ENCODE results near the gene ATM. TPM values are rescaled to one million over a fixed set of nuclear protein-coding genes. Genes with fewer than 3 reads are reported as not detected.

The ATM gene
- total and polyA plus RNA-seq, 8 donors: 3.1 to 518 (median 117) TPM

DNA sequence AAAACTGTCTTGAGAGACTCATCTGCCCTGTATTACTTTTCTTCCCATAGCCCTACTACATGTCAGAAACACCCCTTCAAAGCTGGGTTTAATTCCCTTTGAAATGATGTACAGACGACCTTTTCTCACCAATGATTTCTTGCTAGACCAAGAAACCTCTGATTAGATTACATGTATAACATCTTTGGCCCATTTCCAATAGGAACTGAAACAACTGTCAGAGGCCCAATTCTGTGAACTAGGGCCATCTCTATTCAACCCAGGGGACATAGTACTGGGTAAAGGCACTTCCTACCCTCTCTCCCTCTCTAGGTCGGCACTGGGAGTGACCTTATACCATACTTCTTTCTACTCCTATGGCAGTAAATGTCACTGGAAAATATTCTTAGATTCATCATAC, 19.8 kb upstream of the ATM start:
- peaks cover 23 to 47% (median 47%) of the 10 kb centered on the region in 4 donors for H3K36me3 ChIP-seq
- no peak for DNase-seq
- H3K4me3 ChIP-seq: no peak overlapping the region
- no peak overlapping the region for H3K27ac ChIP-seq
- peaks cover 0 to 19% (median 4%) of the 10 kb centered on the region in 4 donors for H3K4me1 ChIP-seq
- no peak for TF ChIP-seq POLR2AphosphoS5 (IDR thresholded peaks at IDR 0.05)
- TF ChIP-seq POLR2A (IDR thresholded peaks at IDR 0.05): no peak
- TF ChIP-seq EP300 (IDR thresholded peaks at IDR 0.05): no peak
- 69 to 87% (median 79%) methylated on average over 2 of the region's 2 CpGs for WGBS, 5 donors
- no peaks in the 10 kb centered on the region for H3K27me3 ChIP-seq
- H3K9me3 ChIP-seq: peaks cover 0 to 23% (median 11%) of the 10 kb centered on the region in 4 donors
- intact Hi-C loops (cut with DNase I; ENCODE audit: low total_unique reads): no loop called here

DNA sequence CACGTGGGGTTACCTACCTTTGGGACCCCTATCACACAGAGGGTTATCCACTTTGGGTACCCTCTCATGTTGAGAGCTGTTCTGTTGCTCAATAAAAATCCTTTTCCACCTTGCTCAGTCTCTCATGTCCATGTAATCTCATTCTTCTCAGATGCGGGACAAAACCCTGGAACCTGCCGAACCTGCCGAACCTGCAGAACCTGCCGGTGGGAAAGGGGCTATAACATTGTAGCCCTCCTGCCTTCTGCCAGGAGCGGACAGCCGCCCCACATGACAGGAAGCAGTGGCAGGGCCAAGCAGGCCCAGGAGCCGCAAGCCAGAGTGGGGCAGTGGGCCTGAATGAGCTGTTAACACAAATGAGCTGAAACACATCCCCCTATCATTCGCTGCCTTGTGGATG, 18.5 kb upstream of the ATM start:
- no peak overlapping the region for H3K4me3 ChIP-seq
- intact Hi-C loops (cut with DNase I; ENCODE audit: low total_unique reads): no loop called here
- H3K4me1 ChIP-seq: peaks cover 0 to 10% (median 4%) of the 10 kb centered on the region in 4 donors
- peaks cover 0 to 23% (median 11%) of the 10 kb centered on the region in 4 donors for H3K9me3 ChIP-seq
- no peak overlapping the region for H3K27ac ChIP-seq
- no peaks in the 10 kb centered on the region for H3K27me3 ChIP-seq
- WGBS, 5 donors: 95 to 100% (median 97%) methylated on average over 1 to 9 of the region's 9 CpGs
- no peak for DNase-seq
- TF ChIP-seq POLR2AphosphoS5 (IDR thresholded peaks at IDR 0.05): no peak
- TF ChIP-seq, protein P1, sequence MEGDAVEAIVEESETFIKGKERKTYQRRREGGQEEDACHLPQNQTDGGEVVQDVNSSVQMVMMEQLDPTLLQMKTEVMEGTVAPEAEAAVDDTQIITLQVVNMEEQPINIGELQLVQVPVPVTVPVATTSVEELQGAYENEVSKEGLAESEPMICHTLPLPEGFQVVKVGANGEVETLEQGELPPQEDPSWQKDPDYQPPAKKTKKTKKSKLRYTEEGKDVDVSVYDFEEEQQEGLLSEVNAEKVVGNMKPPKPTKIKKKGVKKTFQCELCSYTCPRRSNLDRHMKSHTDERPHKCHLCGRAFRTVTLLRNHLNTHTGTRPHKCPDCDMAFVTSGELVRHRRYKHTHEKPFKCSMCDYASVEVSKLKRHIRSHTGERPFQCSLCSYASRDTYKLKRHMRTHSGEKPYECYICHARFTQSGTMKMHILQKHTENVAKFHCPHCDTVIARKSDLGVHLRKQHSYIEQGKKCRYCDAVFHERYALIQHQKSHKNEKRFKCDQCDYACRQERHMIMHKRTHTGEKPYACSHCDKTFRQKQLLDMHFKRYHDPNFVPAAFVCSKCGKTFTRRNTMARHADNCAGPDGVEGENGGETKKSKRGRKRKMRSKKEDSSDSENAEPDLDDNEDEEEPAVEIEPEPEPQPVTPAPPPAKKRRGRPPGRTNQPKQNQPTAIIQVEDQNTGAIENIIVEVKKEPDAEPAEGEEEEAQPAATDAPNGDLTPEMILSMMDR (IDR thresholded peaks at IDR 0.05): no peak
- TF ChIP-seq POLR2A (IDR thresholded peaks at IDR 0.05): no peak
- no peak for TF ChIP-seq EP300 (IDR thresholded peaks at IDR 0.05)
- peaks cover 23 to 52% (median 49%) of the 10 kb centered on the region in 4 donors for H3K36me3 ChIP-seq

DNA sequence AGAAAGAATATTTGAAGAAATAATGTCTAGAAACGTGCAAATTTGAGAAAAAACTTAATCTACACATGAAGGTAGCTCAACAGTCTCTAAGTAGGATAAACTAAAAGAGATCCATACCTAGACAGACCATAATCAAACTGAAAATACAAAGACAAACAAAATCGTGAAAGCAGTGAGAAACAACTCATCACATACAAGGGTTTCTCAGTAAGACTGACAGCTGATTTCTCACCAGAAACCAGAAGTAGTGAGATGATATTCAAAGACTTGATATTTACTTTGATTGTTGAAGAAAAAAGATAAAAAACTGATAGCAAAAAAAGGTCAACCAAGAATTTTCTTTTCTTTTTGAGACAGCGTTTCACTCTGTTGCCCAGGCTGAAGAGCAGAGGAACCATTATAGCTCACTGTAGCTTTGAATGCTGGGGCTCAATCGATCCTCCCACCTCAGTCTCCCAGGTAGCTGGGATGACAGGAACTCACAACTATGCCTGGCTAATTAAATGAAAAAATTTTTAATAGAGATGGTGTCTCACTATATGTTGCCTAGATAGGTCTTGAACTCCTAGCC, 17.9 kb upstream of the ATM start:
- no peak for DNase-seq
- TF ChIP-seq POLR2A (IDR thresholded peaks at IDR 0.05): no peak
- no peak for TF ChIP-seq EP300 (IDR thresholded peaks at IDR 0.05)
- no peak for TF ChIP-seq POLR2AphosphoS5 (IDR thresholded peaks at IDR 0.05)
- TF ChIP-seq, protein P1 (IDR thresholded peaks at IDR 0.05): no peak
- intact Hi-C loops (cut with DNase I; ENCODE audit: low total_unique reads): no loop called here
- Histone ChIP-seq H3K36me3 (peaks cover 23 to 52% (median 50%) of the 10 kb centered on the region in 4 donors), H3K4me3 (no peak overlapping the region), H3K27me3 (no peaks in the 10 kb centered on the region), H3K4me1 (peaks cover 0 to 4% (median 2%) of the 10 kb centered on the region in 4 donors), H3K27ac (no peak overlapping the region), H3K9me3 (peaks cover 0 to 23% (median 11%) of the 10 kb centered on the region in 4 donors)
- 90 to 97% (median 94%) methylated on average over 4 of the region's 4 CpGs for WGBS, 5 donors

DNA sequence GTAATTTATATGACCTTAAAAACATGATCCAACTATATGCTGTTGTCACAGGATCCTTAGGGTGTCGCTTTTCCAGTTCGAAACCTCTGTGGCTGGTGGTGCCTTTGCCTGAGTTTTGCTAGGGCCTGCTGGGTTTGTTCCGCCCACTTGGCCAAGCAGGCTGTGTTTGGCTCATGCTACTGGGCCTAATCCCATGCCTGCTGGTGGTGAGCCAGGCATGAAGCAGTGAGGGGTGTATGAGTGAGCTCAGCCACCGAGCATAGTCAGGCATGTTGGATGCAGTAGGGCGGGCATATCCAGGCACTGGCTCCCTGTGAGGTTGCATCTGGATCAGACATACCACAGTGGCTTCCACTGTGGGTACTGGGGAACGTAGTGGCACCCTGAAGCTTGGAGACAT, 16.7 kb upstream of the ATM start:
- H3K9me3 ChIP-seq: peaks cover 0 to 23% (median 11%) of the 10 kb centered on the region in 4 donors
- no peaks in the 10 kb centered on the region for H3K4me1 ChIP-seq
- H3K4me3 ChIP-seq: no peak overlapping the region
- DNase-seq: no peak
- WGBS, 5 donors: 94 to 98% (median 95%) methylated on average over 6 of the region's 6 CpGs
- H3K27ac ChIP-seq: no peak overlapping the region
- no peaks in the 10 kb centered on the region for H3K27me3 ChIP-seq
- H3K36me3 ChIP-seq: peaks cover 23 to 64% (median 62%) of the 10 kb centered on the region in 4 donors
- TF ChIP-seq, protein P1 (IDR thresholded peaks at IDR 0.05): no peak
- TF ChIP-seq POLR2AphosphoS5 (IDR thresholded peaks at IDR 0.05) (no peak), POLR2A (IDR thresholded peaks at IDR 0.05) (no peak), EP300 (IDR thresholded peaks at IDR 0.05) (no peak)
- intact Hi-C loops (cut with DNase I; ENCODE audit: low total_unique reads): no loop called here
